B cell (primary cell): ENCODE measurements around the gene EFNA5.

Experiments used
- CTCF ChIP-seq: fragments of 200-600 bp; IDR thresholded peaks from one replicate; pipeline ENCODE4 v1.8.0; 2022; ENCODE audit warnings: antibody characterized with exemption, mild to moderate bottlenecking
- EZH2 ChIP-seq: IDR thresholded peaks from 2 replicates; pipeline ENCODE4 v1.6.1; 2012; ENCODE audit warnings: borderline replicate concordance, low read depth, mild to moderate bottlenecking, moderate library complexity, low read length; ENCODE audit not compliant: insufficient read depth, poor library complexity, severe bottlenecking

- TF ChIP-seq CTCF (no peak), EZH2 (no peak)
These were observed 80.1 kb downstream of the EFNA5 start for GRCh38 chr5:107590686-107591085.
